ENCODE measurements around the gene ZNF592.

Gene ZNF592

DNA sequence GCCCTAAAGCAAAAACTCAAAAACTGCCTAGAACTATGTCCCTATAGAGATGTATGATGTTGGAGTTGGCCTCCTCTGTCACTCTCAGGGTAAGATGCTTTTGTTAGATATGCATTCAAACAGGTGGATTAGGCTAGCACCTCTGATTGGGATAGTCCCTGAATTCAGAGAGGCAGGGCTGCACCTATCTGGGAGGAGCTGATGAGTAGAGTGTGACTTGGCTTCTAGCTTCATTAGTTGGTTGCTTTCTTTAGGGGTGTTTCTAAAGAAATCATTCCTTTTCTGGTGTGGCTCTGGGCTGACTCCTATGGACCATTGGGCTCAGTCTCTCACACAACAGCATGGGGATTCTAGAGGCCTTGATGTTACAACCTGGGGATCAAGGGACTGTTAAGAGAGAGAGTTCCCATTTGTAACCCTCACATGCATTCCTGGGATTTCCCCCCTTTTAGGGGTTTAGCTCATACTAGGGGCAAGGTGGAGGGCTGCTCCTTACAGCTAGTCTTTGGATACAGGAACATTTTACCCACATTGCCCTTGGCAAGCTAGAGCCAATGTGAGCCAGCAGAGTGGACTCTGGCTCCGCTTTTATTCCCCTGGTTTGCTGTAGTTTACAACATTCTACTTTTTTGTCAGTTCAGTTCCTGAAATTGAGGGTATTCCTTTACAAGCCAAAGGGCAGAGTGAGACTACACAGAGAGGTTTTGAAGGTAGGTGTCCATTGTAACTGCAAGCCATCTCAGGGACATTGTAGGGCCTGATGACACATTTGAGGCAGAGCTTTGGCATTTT lies 7.5 kb downstream of the ZNF592 start:
- Histone ChIP-seq H4K20me1 (peaks cover 100% of the 10 kb centered on the region), H3K9ac (no peak overlapping the region), H3K9me3 (no peaks in the 10 kb centered on the region), H3K27ac (no peak overlapping the region), H3K4me3 (no peak overlapping the region), H3K36me3 (peaks cover 53% of the 10 kb centered on the region), H3K4me2 (no peak overlapping the region), H3K4me1 (peaks cover 37% of the 10 kb centered on the region), H3K27me3 (no peaks in the 10 kb centered on the region)
- no peak for TF ChIP-seq Cebpa-rat (IDR thresholded peaks at IDR 0.05)

DNA sequence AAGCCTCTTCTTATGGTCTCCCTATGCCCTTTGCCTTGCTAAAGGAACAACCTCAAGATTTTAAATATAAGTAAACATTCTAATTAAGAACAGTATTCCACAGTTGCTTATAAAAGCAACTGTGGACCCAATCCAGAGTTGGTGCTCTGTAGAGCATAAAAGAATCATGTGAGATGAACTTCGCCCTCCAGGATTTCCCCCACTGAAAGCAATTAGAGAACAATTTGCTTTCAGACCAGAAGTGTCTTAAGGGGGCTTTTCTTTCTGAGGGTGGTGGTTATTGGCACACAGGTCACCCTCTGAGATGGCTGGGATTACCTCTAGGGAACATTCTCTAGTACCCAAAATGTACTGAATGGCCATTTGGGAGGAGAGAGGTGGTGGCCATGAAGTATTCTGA lies 10.6 kb downstream of the ZNF592 start:
- H3K27ac ChIP-seq, result no peak overlapping the region
- no peak overlapping the region for H3K4me3 ChIP-seq
- H4K20me1 ChIP-seq, result peaks cover 100% of the 10 kb centered on the region
- no peaks in the 10 kb centered on the region for H3K27me3 ChIP-seq
- peak overlapping the region; percentile 15; the same call in 1 of the 2 replicates for H3K4me2 ChIP-seq
- H3K4me1 ChIP-seq, result peaks cover 51% of the 10 kb centered on the region
- H3K9ac ChIP-seq, result no peak overlapping the region
- no peaks in the 10 kb centered on the region for H3K9me3 ChIP-seq
- H3K36me3 ChIP-seq, result peaks cover 29% of the 10 kb centered on the region
- no peak for TF ChIP-seq Cebpa-rat (IDR thresholded peaks at IDR 0.05)

DNA sequence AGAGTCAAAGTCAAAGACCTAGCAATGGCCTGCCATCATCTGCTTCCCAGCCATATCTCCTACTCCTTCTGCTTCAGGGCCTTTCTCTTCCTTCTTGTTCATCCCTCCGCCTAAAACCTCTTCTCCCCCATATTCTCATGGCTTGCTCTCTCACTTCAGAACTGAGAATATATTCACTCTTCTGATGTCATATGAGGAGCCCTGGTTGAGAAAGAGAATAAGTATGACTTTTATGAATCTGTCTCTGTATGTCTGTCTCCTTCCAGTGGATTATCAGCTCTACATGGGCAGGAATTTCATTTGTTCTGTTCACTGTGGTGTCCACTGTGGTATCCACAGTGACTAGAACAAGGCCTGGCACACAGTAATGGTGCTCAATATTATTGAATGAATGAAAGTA lies 11.8 kb downstream of the ZNF592 start:
- Histone ChIP-seq H3K4me1 (peaks cover 58% of the 10 kb centered on the region), H3K27ac (no peak overlapping the region), H3K36me3 (peaks cover 30% of the 10 kb centered on the region; the same call in 1 of the 2 replicates), H3K9ac (no peak overlapping the region), H4K20me1 (peaks cover 100% of the 10 kb centered on the region), H3K27me3 (no peaks in the 10 kb centered on the region), H3K9me3 (no peaks in the 10 kb centered on the region), H3K4me3 (no peak overlapping the region), H3K4me2 (peak overlapping the region; percentile 74; the same call in 1 of the 2 replicates)
- TF ChIP-seq Cebpa-rat (IDR thresholded peaks at IDR 0.05), result no peak

GRCh38 chr15:84761607-84762131 lies 13.3 kb downstream of the ZNF592 start:
- H4K20me1 ChIP-seq, result peaks cover 97% of the 10 kb centered on the region
- peak overlapping the region; percentile 20; the same call in 1 of the 2 replicates for H3K9ac ChIP-seq
- no peak overlapping the region for H3K4me3 ChIP-seq
- H3K4me2 ChIP-seq, result peak overlapping the region; percentile 74
- peak overlapping the region; percentile 42; the same call in 1 of the 2 replicates for H3K27ac ChIP-seq
- TF ChIP-seq Cebpa-rat (IDR thresholded peaks at IDR 0.05), result no peak
- peaks cover 32% of the 10 kb centered on the region for H3K36me3 ChIP-seq
- H3K4me1 ChIP-seq, result peaks cover 58% of the 10 kb centered on the region
- H3K27me3 ChIP-seq, result no peaks in the 10 kb centered on the region
- no peaks in the 10 kb centered on the region for H3K9me3 ChIP-seq

GRCh38 chr15:84762840-84763572 lies 14.6 kb downstream of the ZNF592 start:
- Histone ChIP-seq H3K27ac (no peak overlapping the region), H3K36me3 (peaks cover 37% of the 10 kb centered on the region), H3K4me3 (no peak overlapping the region), H3K9ac (no peak overlapping the region), H3K27me3 (no peaks in the 10 kb centered on the region), H3K4me2 (0 out of 2 replicates have a peak overlapping the region, but pooled peaks have one; percentile 74), H4K20me1 (peaks cover 93% of the 10 kb centered on the region), H3K4me1 (peaks cover 58% of the 10 kb centered on the region), H3K9me3 (no peaks in the 10 kb centered on the region)
- TF ChIP-seq Cebpa-rat (IDR thresholded peaks at IDR 0.05), result no peak

- Histone ChIP-seq H3K27me3 (no peaks in the 10 kb centered on the region), H3K36me3 (peaks cover 53% of the 10 kb centered on the region), H3K4me2 (peak overlapping the region; percentile 2; the same call in 1 of the 2 replicates), H3K4me3 (no peak overlapping the region), H4K20me1 (peaks cover 86% of the 10 kb centered on the region), H3K4me1 (peaks cover 45% of the 10 kb centered on the region), H3K9ac (no peak overlapping the region), H3K9me3 (no peaks in the 10 kb centered on the region), H3K27ac (no peak overlapping the region)
- TF ChIP-seq Cebpa-rat (IDR thresholded peaks at IDR 0.05), result no peak
These were observed 16.2 kb downstream of the ZNF592 start for GRCh38 chr15:84764585-84764984.

GRCh38 chr15:84764989-84765388 lies 16.6 kb downstream of the ZNF592 start:
- peaks cover 57% of the 10 kb centered on the region for H3K36me3 ChIP-seq
- no peaks in the 10 kb centered on the region for H3K27me3 ChIP-seq
- H3K9ac ChIP-seq, result no peak overlapping the region
- no peak overlapping the region for H3K4me3 ChIP-seq
- peaks cover 41% of the 10 kb centered on the region for H3K4me1 ChIP-seq
- H3K9me3 ChIP-seq, result no peaks in the 10 kb centered on the region
- H3K4me2 ChIP-seq, result peak overlapping the region; percentile 2; the same call in 1 of the 2 replicates
- H3K27ac ChIP-seq, result no peak overlapping the region
- H4K20me1 ChIP-seq, result peaks cover 86% of the 10 kb centered on the region
- no peak for TF ChIP-seq Cebpa-rat (IDR thresholded peaks at IDR 0.05)

DNA sequence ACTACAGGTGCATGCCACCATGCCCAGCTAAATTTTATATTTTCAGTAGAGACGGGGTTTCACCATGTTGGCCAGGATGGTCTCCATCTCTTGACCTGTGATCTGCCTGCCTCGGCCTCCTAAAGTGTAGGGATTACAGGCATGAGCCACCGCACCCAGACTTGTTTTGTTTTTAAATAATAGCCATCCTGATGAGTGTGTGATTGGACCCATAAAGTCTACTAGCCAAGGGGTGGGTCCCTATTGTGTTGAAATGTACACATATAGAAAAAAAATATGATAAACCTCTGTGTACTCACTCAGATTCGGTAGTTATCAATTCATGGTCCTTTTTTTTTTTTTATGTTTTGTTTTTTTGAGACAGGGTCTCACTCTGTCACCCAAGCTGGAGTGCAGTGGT lies 17.3 kb downstream of the ZNF592 start:
- Histone ChIP-seq H4K20me1 (peaks cover 86% of the 10 kb centered on the region), H3K27me3 (no peaks in the 10 kb centered on the region), H3K9ac (no peak overlapping the region), H3K9me3 (no peaks in the 10 kb centered on the region), H3K4me3 (no peak overlapping the region), H3K4me1 (peaks cover 34% of the 10 kb centered on the region), H3K36me3 (peaks cover 64% of the 10 kb centered on the region), H3K27ac (no peak overlapping the region), H3K4me2 (no peak overlapping the region)
- TF ChIP-seq Cebpa-rat (IDR thresholded peaks at IDR 0.05), result no peak

DNA sequence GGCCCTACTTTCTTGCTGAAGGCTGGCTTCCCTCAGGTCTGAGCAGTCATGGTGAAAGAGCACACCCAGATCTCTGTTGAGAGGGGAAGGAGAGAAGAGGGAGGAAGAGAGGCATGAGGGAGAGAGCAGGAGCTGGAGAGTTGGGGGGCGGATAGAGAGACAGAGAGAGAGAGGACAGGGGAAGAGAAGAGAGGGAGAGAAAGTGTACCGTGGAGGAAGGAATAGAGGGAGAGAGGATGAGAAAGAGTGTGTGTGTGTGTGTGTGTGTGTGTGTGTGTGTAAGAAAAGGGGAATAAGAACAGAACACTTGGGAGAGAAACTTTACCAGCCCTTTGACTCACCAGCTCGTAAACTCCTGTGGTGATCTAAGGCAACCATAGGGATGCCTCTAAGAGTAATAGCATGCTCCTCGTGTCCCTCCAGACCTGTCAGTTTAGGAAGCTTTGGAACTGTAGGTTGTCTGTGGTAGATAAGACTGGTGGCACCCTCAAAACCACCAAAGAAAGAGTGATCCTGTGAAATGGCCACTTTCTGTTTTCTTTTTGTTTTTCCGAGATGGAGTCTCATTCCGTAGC lies 18.2 kb downstream of the ZNF592 start:
- Histone ChIP-seq H4K20me1 (peaks cover 86% of the 10 kb centered on the region), H3K9ac (no peak overlapping the region), H3K27me3 (no peaks in the 10 kb centered on the region), H3K36me3 (peaks cover 72% of the 10 kb centered on the region), H3K4me3 (no peak overlapping the region), H3K4me2 (no peak overlapping the region), H3K4me1 (peaks cover 25% of the 10 kb centered on the region), H3K27ac (no peak overlapping the region), H3K9me3 (no peaks in the 10 kb centered on the region)
- TF ChIP-seq Cebpa-rat (IDR thresholded peaks at IDR 0.05), result no peak

Measured in BLaER1 (cell line).